Astrocyte of the cerebellum (primary cell): ENCODE measurements around the gene OR51G1.
A peak's percentile ranks its signal among the peaks of the same experiment; 100 is the strongest.

Source experiments
- DNase-seq: peaks from one replicate; pipeline ENCODE4 v3.0.0-alpha.2; 2011; ENCODE audit warnings: low read depth
- H3K4me3 ChIP-seq: 2 replicates; pipeline ENCODE4 v1.5.1; 2011; ENCODE audit warnings: mild to moderate bottlenecking, low read depth, low read length, moderate library complexity
- in situ Hi-C: cut with HindIII; loops from 2 replicates; pipeline ENCODE4 v1.10.0; 2017; ENCODE audit warnings: low sequenced_read_pairs
- TF ChIP-seq, protein P1 (sequence below): IDR thresholded peaks from 2 replicates; pipeline ENCODE4 v1.5.1; 2012; ENCODE audit warnings: low read length, low read depth, moderate library complexity, mild to moderate bottlenecking; ENCODE audit errors: missing control alignments

Gene OR51G1

DNA sequence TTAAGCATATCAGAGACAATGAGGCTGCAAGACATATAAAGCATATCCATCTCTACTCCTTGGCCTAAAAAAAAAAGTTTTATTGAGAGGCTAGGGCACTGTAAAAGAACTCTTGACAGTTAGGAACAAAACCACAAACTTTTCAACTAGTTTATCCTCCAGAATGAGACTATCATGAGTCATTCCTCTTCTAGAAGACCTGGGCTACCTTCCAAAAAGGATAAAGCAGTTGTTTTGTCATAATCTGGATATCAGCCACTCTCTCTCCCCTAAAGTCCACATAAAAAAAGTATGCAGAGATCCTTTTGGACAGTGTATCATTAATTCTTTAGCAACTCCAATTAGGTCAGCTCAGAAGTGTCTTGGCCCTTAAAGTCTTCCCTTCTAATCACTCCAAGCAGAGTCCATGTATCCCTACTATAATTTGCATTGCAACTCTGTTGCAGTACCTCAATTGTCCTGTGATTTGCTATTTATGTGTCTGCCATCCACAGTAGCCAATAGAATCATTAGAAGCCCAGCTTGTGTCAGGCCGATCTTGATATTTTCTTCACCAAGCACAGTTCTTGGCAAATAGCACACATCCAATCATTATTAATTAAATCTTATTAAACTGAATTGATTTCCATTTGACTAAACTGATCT, 32.0 kb downstream of the OR51G1 start:
- H3K4me3 ChIP-seq = no peak overlapping the region
- TF ChIP-seq, protein P1, sequence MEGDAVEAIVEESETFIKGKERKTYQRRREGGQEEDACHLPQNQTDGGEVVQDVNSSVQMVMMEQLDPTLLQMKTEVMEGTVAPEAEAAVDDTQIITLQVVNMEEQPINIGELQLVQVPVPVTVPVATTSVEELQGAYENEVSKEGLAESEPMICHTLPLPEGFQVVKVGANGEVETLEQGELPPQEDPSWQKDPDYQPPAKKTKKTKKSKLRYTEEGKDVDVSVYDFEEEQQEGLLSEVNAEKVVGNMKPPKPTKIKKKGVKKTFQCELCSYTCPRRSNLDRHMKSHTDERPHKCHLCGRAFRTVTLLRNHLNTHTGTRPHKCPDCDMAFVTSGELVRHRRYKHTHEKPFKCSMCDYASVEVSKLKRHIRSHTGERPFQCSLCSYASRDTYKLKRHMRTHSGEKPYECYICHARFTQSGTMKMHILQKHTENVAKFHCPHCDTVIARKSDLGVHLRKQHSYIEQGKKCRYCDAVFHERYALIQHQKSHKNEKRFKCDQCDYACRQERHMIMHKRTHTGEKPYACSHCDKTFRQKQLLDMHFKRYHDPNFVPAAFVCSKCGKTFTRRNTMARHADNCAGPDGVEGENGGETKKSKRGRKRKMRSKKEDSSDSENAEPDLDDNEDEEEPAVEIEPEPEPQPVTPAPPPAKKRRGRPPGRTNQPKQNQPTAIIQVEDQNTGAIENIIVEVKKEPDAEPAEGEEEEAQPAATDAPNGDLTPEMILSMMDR = peak; percentile 36
- in situ Hi-C loops = no loop called here
- peak; percentile 91 for DNase-seq

GRCh38 chr11:4890279-4890678, 33.9 kb downstream of the OR51G1 start:
- in situ Hi-C loops = no loop called here
- no peak overlapping the region for H3K4me3 ChIP-seq
- DNase-seq = no peak
- TF ChIP-seq, protein P1 = no peak

GRCh38 chr11:4887591-4887990, 36.5 kb downstream of the OR51G1 start:
- TF ChIP-seq, protein P1 = no peak
- in situ Hi-C loops = no loop called here
- DNase-seq = no peak
- no peak overlapping the region for H3K4me3 ChIP-seq

- DNase-seq = no peak
- in situ Hi-C loops = no loop called here
- H3K4me3 ChIP-seq = no peak overlapping the region
- TF ChIP-seq, protein P1 = no peak
Observed at GRCh38 chr11:4886186-4886585, 38.0 kb downstream of the OR51G1 start.

DNA sequence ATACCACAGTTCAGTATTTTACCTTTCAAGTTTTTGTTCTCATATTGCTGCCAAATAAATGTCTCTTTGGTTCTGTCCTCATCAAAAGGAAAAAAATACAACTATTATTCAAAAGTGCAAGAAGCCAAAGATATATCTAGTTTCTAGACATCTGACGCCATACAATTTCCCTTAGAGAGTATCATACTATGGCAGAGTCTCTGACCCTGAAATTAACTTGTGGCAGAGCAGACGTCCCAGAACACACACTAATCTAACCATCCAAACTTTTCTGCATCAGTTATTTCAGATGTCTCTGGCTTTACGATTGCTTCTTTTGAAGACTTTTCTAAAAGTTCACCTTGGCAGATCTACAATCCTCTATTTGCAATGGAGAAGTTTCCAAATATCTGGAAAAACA, 39.8 kb downstream of the OR51G1 start:
- H3K4me3 ChIP-seq = no peak overlapping the region
- TF ChIP-seq, protein P1 = no peak
- DNase-seq = peak; percentile 75
- in situ Hi-C loops = no loop called here

DNA sequence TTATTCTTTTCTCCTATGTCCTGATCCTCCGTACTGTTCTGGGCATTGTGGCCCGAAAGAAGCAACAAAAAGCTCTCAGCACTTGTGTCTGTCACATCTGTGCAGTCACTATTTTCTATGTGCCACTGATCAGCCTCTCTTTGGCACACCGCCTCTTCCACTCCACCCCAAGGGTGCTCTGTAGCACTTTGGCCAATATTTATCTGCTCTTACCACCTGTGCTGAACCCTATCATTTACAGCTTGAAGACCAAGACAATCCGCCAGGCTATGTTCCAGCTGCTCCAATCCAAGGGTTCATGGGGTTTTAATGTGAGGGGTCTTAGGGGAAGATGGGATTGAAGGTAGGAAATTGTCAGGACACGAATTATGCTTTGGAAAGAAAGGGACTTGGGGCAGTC, 41.6 kb downstream of the OR51G1 start:
- no peak overlapping the region for H3K4me3 ChIP-seq
- in situ Hi-C loops = no loop called here
- TF ChIP-seq, protein P1 = no peak
- DNase-seq = no peak
